GM18507 (cell line): ENCODE measurements around the gene CERCAM.
"Not testable (repeated sequence)": the region's sequence is repeated elsewhere in the genome, so short reads cannot be mapped to it uniquely, and the experiment has no call there.

Experiments used
- DNase-seq: peaks from one replicate; pipeline ENCODE4 v3.0.0; 2011; ENCODE audit warnings: low read depth; ENCODE audit not compliant: insufficient read length; ENCODE audit errors: extremely low spot score
- FAIRE-seq: peaks from 2 replicates; lab custom pipeline; 2011; peaks lifted over from hg19 to GRCh38; lab: Jason Lieb, UNC

The CERCAM gene

GRCh38 chr9:128415281-128415680 is 5.4 kb upstream of the CERCAM start:
- DNase-seq (no peak), FAIRE-seq (no peak)

GRCh38 chr9:128416014-128416413 is 4.6 kb upstream of the CERCAM start:
- FAIRE-seq (no peak), DNase-seq (no peak)

- FAIRE-seq (no peak), DNase-seq (no peak)
Observed at GRCh38 chr9:128416432-128417019, 4.1 kb upstream of the CERCAM start.

GRCh38 chr9:128419061-128419925 is 1.4 kb upstream of the CERCAM start:
- DNase-seq (no peak), FAIRE-seq (no peak)

- peak; percentile 56 for FAIRE-seq
- peak; percentile 73 for DNase-seq
Observed at GRCh38 chr9:128420060-128420650, 502 bp upstream of the CERCAM start.

GRCh38 chr9:128421482-128421996 is 882 bp downstream of the CERCAM start:
- no peak for DNase-seq
- FAIRE-seq: no peak

- FAIRE-seq, DNase-seq: not testable (repeated sequence)
Observed at GRCh38 chr9:128422022-128422782, 1.5 kb downstream of the CERCAM start.

GRCh38 chr9:128422783-128423150 is 2.1 kb downstream of the CERCAM start:
- no peak for DNase-seq
- no peak for FAIRE-seq

- FAIRE-seq, DNase-seq: not testable (repeated sequence)
Observed at GRCh38 chr9:128423356-128423755, 2.7 kb downstream of the CERCAM start.

GRCh38 chr9:128424268-128424780 is 3.7 kb downstream of the CERCAM start:
- DNase-seq: no peak
- FAIRE-seq: no peak

- DNase-seq: no peak
- FAIRE-seq: no peak
Observed at GRCh38 chr9:128428644-128429512, 8.2 kb downstream of the CERCAM start.

- FAIRE-seq: no peak
Observed at GRCh38 chr9:128429513-128430086, 8.9 kb downstream of the CERCAM start.

GRCh38 chr9:128431207-128431606 is 10.6 kb downstream of the CERCAM start:
- FAIRE-seq (no peak), DNase-seq (no peak)

More at GRCh38 chr9:128429513-128430086, 8.9 kb downstream of the CERCAM start:
- DNase-seq: no peak

GRCh38 chr9:128434340-128434739 is 13.7 kb downstream of the CERCAM start:
- FAIRE-seq (no peak), DNase-seq (no peak)

- no peak for FAIRE-seq
- no peak for DNase-seq
Observed at GRCh38 chr9:128435611-128436010, 15.0 kb downstream of the CERCAM start.

GRCh38 chr9:128438343-128439109 is 17.9 kb downstream of the CERCAM start:
- peak; percentile 81 for FAIRE-seq

GRCh38 chr9:128439273-128439672 is 18.6 kb downstream of the CERCAM start:
- no peak for DNase-seq
- FAIRE-seq: no peak

More at GRCh38 chr9:128438343-128439109, 17.9 kb downstream of the CERCAM start:
- peak; percentile 75 for DNase-seq
